NB4 (cell line): ENCODE measurements around the gene CHST15.

Experiments
- DNase-seq: peaks from one replicate; pipeline ENCODE4 v3.0.0; 2010; ENCODE audit warnings: low read depth
- H3K4me3 ChIP-seq: one replicate; pipeline ENCODE4 v1.5.1; 2011; ENCODE audit warnings: mild to moderate bottlenecking, low read depth, low read length, moderate library complexity
- CTCF ChIP-seq: IDR thresholded peaks from one replicate; pipeline ENCODE4 v1.5.1; 2012; ENCODE audit warnings: low read depth, low read length
- MAX ChIP-seq: IDR thresholded peaks from 2 replicates; pipeline ENCODE4 v1.6.1; 2011; ENCODE audit warnings: low read depth, low read length
- MYC ChIP-seq: IDR thresholded peaks from 2 replicates; pipeline ENCODE4 v1.6.1; 2011; ENCODE audit warnings: low read depth, low read length
- POLR2A ChIP-seq: IDR thresholded peaks from 2 replicates; pipeline ENCODE4 v1.6.1; 2011; ENCODE audit warnings: mild to moderate bottlenecking; ENCODE audit not compliant: insufficient read length; ENCODE audit errors: extremely low read depth

Gene CHST15

GRCh38 chr10:124072106-124072505, 21.3 kb downstream of the CHST15 start:
- no peak for DNase-seq
- H3K4me3 ChIP-seq = no peak overlapping the region
- TF ChIP-seq MYC = no peak
- TF ChIP-seq POLR2A = no peak
- TF ChIP-seq CTCF = no peak

GRCh38 chr10:124071141-124071540, 22.3 kb downstream of the CHST15 start:
- no peak for DNase-seq
- no peak overlapping the region for H3K4me3 ChIP-seq
- no peak for TF ChIP-seq MYC
- TF ChIP-seq POLR2A = no peak
- TF ChIP-seq MAX = no peak
- no peak for TF ChIP-seq CTCF

- H3K4me3 ChIP-seq = no peak overlapping the region
- DNase-seq = no peak
- no peak for TF ChIP-seq CTCF
- TF ChIP-seq MYC = no peak
- no peak for TF ChIP-seq MAX
- TF ChIP-seq POLR2A = no peak
Measured at GRCh38 chr10:124070666-124071065, 22.7 kb downstream of the CHST15 start.

GRCh38 chr10:124069341-124070264, 23.8 kb downstream of the CHST15 start:
- no peak for DNase-seq
- TF ChIP-seq MAX = no peak
- TF ChIP-seq POLR2A = no peak
- no peak for TF ChIP-seq CTCF
- no peak for TF ChIP-seq MYC
- H3K4me3 ChIP-seq = no peak overlapping the region

- DNase-seq = no peak
- TF ChIP-seq POLR2A (no peak), MYC (no peak), MAX (no peak), CTCF (no peak)
- no peak overlapping the region for H3K4me3 ChIP-seq
Measured at GRCh38 chr10:124068929-124069328, 24.5 kb downstream of the CHST15 start.
